Breast epithelium (tissue), 3 donors: ENCODE measurements around the gene ARHGAP45.
"Not testable (repeated sequence)": the region's sequence is repeated elsewhere in the genome, so short reads cannot be mapped to it uniquely, and the experiment has no call there.

Experiments used
- POLR2A ChIP-seq: fragments of 450-650 bp; IDR thresholded peaks from one replicate; pipeline ENCODE4 v1.6.1; 2016; ENCODE audit warnings: antibody characterized with exemption, mild to moderate bottlenecking, moderate library complexity
- TF ChIP-seq, protein P1 (sequence below), 3 donors: fragments of 450-650 bp; IDR thresholded peaks; one replicate each; pipeline ENCODE4 v1.5.1; 2016 to 2017; ENCODE audit warnings: antibody characterized with exemption in 3 of 3, mild to moderate bottlenecking in 3 of 3, moderate library complexity in 3 of 3

- not testable (repeated sequence) for TF ChIP-seq POLR2A
- TF ChIP-seq, protein P1, sequence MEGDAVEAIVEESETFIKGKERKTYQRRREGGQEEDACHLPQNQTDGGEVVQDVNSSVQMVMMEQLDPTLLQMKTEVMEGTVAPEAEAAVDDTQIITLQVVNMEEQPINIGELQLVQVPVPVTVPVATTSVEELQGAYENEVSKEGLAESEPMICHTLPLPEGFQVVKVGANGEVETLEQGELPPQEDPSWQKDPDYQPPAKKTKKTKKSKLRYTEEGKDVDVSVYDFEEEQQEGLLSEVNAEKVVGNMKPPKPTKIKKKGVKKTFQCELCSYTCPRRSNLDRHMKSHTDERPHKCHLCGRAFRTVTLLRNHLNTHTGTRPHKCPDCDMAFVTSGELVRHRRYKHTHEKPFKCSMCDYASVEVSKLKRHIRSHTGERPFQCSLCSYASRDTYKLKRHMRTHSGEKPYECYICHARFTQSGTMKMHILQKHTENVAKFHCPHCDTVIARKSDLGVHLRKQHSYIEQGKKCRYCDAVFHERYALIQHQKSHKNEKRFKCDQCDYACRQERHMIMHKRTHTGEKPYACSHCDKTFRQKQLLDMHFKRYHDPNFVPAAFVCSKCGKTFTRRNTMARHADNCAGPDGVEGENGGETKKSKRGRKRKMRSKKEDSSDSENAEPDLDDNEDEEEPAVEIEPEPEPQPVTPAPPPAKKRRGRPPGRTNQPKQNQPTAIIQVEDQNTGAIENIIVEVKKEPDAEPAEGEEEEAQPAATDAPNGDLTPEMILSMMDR (IDR thresholded peaks at IDR 0.05), result not testable (repeated sequence)
Measured at GRCh38 chr19:1114728-1115127, 47.8 kb downstream of the ARHGAP45 start.
